ENCODE data around the gene NRIP3.

The NRIP3 gene

GRCh38 chr11:8971196-8971923 lies 32.4 kb downstream of the NRIP3 start:
- Mint-ChIP-seq H3K27me3 (no peaks in the 10 kb centered on the region), H3K4me3 (no peak overlapping the region), H3K4me1 (ENCODE audit: low read depth) (peaks cover 4% of the 10 kb centered on the region), H3K27ac (no peak overlapping the region), H3K9me3 (no peaks in the 10 kb centered on the region), H3K36me3 (ENCODE audit: low read depth) (no peaks in the 10 kb centered on the region)

- peaks cover 28% of the 10 kb centered on the region for H3K4me1 Mint-ChIP-seq (ENCODE audit: low read depth)
- no peaks in the 10 kb centered on the region for H3K27me3 Mint-ChIP-seq
- H3K9me3 Mint-ChIP-seq, result no peaks in the 10 kb centered on the region
- H3K27ac Mint-ChIP-seq, result no peak overlapping the region
- H3K36me3 Mint-ChIP-seq (ENCODE audit: low read depth), result no peaks in the 10 kb centered on the region
- H3K4me3 Mint-ChIP-seq, result no peak overlapping the region
Observed at GRCh38 chr11:8967184-8967583, 36.6 kb downstream of the NRIP3 start.

- peak within 1 kb of the TSS; percentile 90 for H3K27ac Mint-ChIP-seq
- H3K4me1 Mint-ChIP-seq (ENCODE audit: low read depth), result peaks cover 39% of the 10 kb centered on the region
- no peaks in the 10 kb centered on the region for H3K9me3 Mint-ChIP-seq
- H3K4me3 Mint-ChIP-seq, result peak within 1 kb of the TSS; percentile 93
- no peaks in the 10 kb centered on the region for H3K27me3 Mint-ChIP-seq
- H3K36me3 Mint-ChIP-seq (ENCODE audit: low read depth), result no peaks in the 10 kb centered on the region
Observed at GRCh38 chr11:8964324-8965320, 39.2 kb downstream of the NRIP3 start, which contains the start of gene TMEM9B. TMEM9B (minus strand) TSS chr11:8964442; CDS start chr11:8964313, 129 bp downstream.

GRCh38 chr11:8963569-8964323 lies 40.1 kb downstream of the NRIP3 start:
- H3K36me3 Mint-ChIP-seq (ENCODE audit: low read depth), result no peaks in the 10 kb centered on the region
- H3K4me1 Mint-ChIP-seq (ENCODE audit: low read depth), result peaks cover 41% of the 10 kb centered on the region
- H3K9me3 Mint-ChIP-seq, result no peaks in the 10 kb centered on the region
- H3K27me3 Mint-ChIP-seq, result no peaks in the 10 kb centered on the region
- peak overlapping the region; percentile 93 for H3K4me3 Mint-ChIP-seq
- peak overlapping the region; percentile 89 for H3K27ac Mint-ChIP-seq

GRCh38 chr11:8962841-8963240 lies 41.0 kb downstream of the NRIP3 start:
- no peaks in the 10 kb centered on the region for H3K27me3 Mint-ChIP-seq

GRCh38 chr11:8961401-8961800 lies 42.4 kb downstream of the NRIP3 start:
- H3K4me3 Mint-ChIP-seq, result no peak overlapping the region
- no peak overlapping the region for H3K27ac Mint-ChIP-seq
- H3K27me3 Mint-ChIP-seq, result no peaks in the 10 kb centered on the region
- H3K9me3 Mint-ChIP-seq, result no peaks in the 10 kb centered on the region
- peaks cover 49% of the 10 kb centered on the region for H3K4me1 Mint-ChIP-seq (ENCODE audit: low read depth)
- peaks cover 10% of the 10 kb centered on the region for H3K36me3 Mint-ChIP-seq (ENCODE audit: low read depth)

More at GRCh38 chr11:8962841-8963240, 41.0 kb downstream of the NRIP3 start:
- H3K36me3 Mint-ChIP-seq (ENCODE audit: low read depth), result no peaks in the 10 kb centered on the region
- H3K4me1 Mint-ChIP-seq (ENCODE audit: low read depth), result peaks cover 41% of the 10 kb centered on the region
- no peaks in the 10 kb centered on the region for H3K9me3 Mint-ChIP-seq
- peak overlapping the region; percentile 43 for H3K27ac Mint-ChIP-seq
- peak overlapping the region; percentile 93 for H3K4me3 Mint-ChIP-seq

- H3K4me3 Mint-ChIP-seq, result no peak overlapping the region
- H3K4me1 Mint-ChIP-seq (ENCODE audit: low read depth), result peaks cover 38% of the 10 kb centered on the region
- no peaks in the 10 kb centered on the region for H3K27me3 Mint-ChIP-seq
- no peak overlapping the region for H3K27ac Mint-ChIP-seq
- no peaks in the 10 kb centered on the region for H3K9me3 Mint-ChIP-seq
- peaks cover 21% of the 10 kb centered on the region for H3K36me3 Mint-ChIP-seq (ENCODE audit: low read depth)
Observed at GRCh38 chr11:8959546-8960166, 44.1 kb downstream of the NRIP3 start.

- Mint-ChIP-seq H3K4me1 (ENCODE audit: low read depth) (peaks cover 25% of the 10 kb centered on the region), H3K27ac (no peak overlapping the region), H3K36me3 (ENCODE audit: low read depth) (peaks cover 40% of the 10 kb centered on the region), H3K4me3 (no peak overlapping the region), H3K9me3 (no peaks in the 10 kb centered on the region), H3K27me3 (no peaks in the 10 kb centered on the region)
Observed at GRCh38 chr11:8956860-8957259, 46.9 kb downstream of the NRIP3 start.

- no peak overlapping the region for H3K27ac Mint-ChIP-seq
- no peaks in the 10 kb centered on the region for H3K4me1 Mint-ChIP-seq (ENCODE audit: low read depth)
- H3K9me3 Mint-ChIP-seq, result no peaks in the 10 kb centered on the region
- no peak overlapping the region for H3K4me3 Mint-ChIP-seq
- no peaks in the 10 kb centered on the region for H3K27me3 Mint-ChIP-seq
- peaks cover 51% of the 10 kb centered on the region for H3K36me3 Mint-ChIP-seq (ENCODE audit: low read depth)
Observed at GRCh38 chr11:8948886-8949285, 54.9 kb downstream of the NRIP3 start.

- Mint-ChIP-seq H3K36me3 (ENCODE audit: low read depth) (peaks cover 36% of the 10 kb centered on the region), H3K4me1 (ENCODE audit: low read depth) (no peaks in the 10 kb centered on the region), H3K27ac (no peak overlapping the region), H3K9me3 (no peaks in the 10 kb centered on the region), H3K27me3 (no peaks in the 10 kb centered on the region), H3K4me3 (no peak overlapping the region)
Observed at GRCh38 chr11:8947230-8947943, 56.4 kb downstream of the NRIP3 start.

- Mint-ChIP-seq H3K4me3 (no peak within 1 kb of the TSS), H3K9me3 (no peaks in the 10 kb centered on the region), H3K36me3 (ENCODE audit: low read depth) (peaks cover 11% of the 10 kb centered on the region), H3K4me1 (ENCODE audit: low read depth) (no peaks in the 10 kb centered on the region), H3K27me3 (no peaks in the 10 kb centered on the region), H3K27ac (no peak within 1 kb of the TSS)
Observed at GRCh38 chr11:8942518-8943066, 61.2 kb downstream of the NRIP3 start, which contains the start of gene ASCL3. ASCL3 (minus strand) TSS chr11:8943016; CDS start chr11:8938161, 4,855 bp downstream.

GRCh38 chr11:8941341-8942103 lies 62.3 kb downstream of the NRIP3 start:
- H3K27ac Mint-ChIP-seq, result no peak overlapping the region
- peaks cover 3% of the 10 kb centered on the region for H3K36me3 Mint-ChIP-seq (ENCODE audit: low read depth)
- no peaks in the 10 kb centered on the region for H3K4me1 Mint-ChIP-seq (ENCODE audit: low read depth)
- H3K4me3 Mint-ChIP-seq, result no peak overlapping the region
- no peaks in the 10 kb centered on the region for H3K9me3 Mint-ChIP-seq
- no peaks in the 10 kb centered on the region for H3K27me3 Mint-ChIP-seq

- H3K9me3 Mint-ChIP-seq, result no peaks in the 10 kb centered on the region
- no peak overlapping the region for H3K27ac Mint-ChIP-seq
- H3K27me3 Mint-ChIP-seq, result no peaks in the 10 kb centered on the region
- H3K4me1 Mint-ChIP-seq (ENCODE audit: low read depth), result no peaks in the 10 kb centered on the region
- H3K36me3 Mint-ChIP-seq (ENCODE audit: low read depth), result no peaks in the 10 kb centered on the region
- H3K4me3 Mint-ChIP-seq, result no peak overlapping the region
Observed at GRCh38 chr11:8937659-8938058, 66.1 kb downstream of the NRIP3 start.

All from stimulated activated naive CD8-positive, alpha-beta T cell treated with anti-CD3 and anti-CD28 coated beads, Interleukin-15, Interleukin-2, amounts not matched to agents 100 ng/mL and 50 ng/mL, for 24 hours (primary cell).